ENCODE measurements around the gene MAML2. TPM values are rescaled to one million over a fixed set of nuclear protein-coding genes. Genes with fewer than 3 reads are reported as not detected.

The MAML2 gene
- total and polyA plus RNA-seq, 2 of the 8 experiments (the other 6 are each of a cell fraction or from before 2014, with no cell fraction given): 3.8 to 6.6 TPM

- no peak overlapping the region for H3K4ac ChIP-seq (replicated peaks; ENCODE audit: insufficient read length, low read depth, low read length)
- POLR2A ChIA-PET (ENCODE audit: partially characterized antibody): no interaction called here
- no peak overlapping the region for H3K23ac ChIP-seq (ENCODE audit: insufficient read length)
- 0 out of 2 replicates have a peak overlapping the region, but pooled peaks have one; percentile 28 for H2BK12ac ChIP-seq (ENCODE audit: low read depth, low read length)
- no peak overlapping the region for H3K4me2 ChIP-seq (ENCODE audit: insufficient read depth in 1 of 2, low read depth in 2 of 2, low read length in 2 of 2)
- no peak overlapping the region for H3K18ac ChIP-seq (ENCODE audit: extremely low read depth, low read length)
- no peak overlapping the region for H2BK120ac ChIP-seq (replicated peaks; ENCODE audit: low read depth, low read length)
- no peak overlapping the region for H3K4me3 ChIP-seq (ENCODE audit: extremely low read depth in 1 of 4, insufficient read depth in 2 of 4, low read depth in 3 of 4, low read length in 4 of 4)
- H4K8ac ChIP-seq (ENCODE audit: extremely low read depth, insufficient read depth, low read length): no peak overlapping the region; the same call in 1 of the 2 replicates
- 92% methylated on average over 5 of the region's 5 CpGs; no CpG with 5 or more reads in 1 of the 2 experiments for WGBS, 2 experiments (ENCODE audit: extremely low coverage in 1 of 2, insufficient coverage in 1 of 2, insufficient read length in 1 of 2, insufficient replicate concordance in 2 of 2, low coverage in 1 of 2, low lambda C conversion rate in 2 of 2, missing lambda C conversion rate in 1 of 2)
- TF ChIP-seq BCL11A (IDR thresholded peaks at IDR 0.05; ENCODE audit: low read depth in 2 of 2, low read length in 2 of 2) (no peak), E2F6 (IDR thresholded peaks at IDR 0.05) (peak; percentile 33; the same call in 1 of the 2 replicates), HDAC2 (IDR thresholded peaks at IDR 0.05; ENCODE audit: borderline replicate concordance in 1 of 2, low read depth in 2 of 2, low read length in 2 of 2) (no peak), POU5F1 (IDR thresholded peaks at IDR 0.05; ENCODE audit: low read depth, low read length) (no peak), TAF1 (IDR thresholded peaks at IDR 0.05; ENCODE audit: low read depth, low read length) (no peak)
- no peak overlapping the region for H3K56ac ChIP-seq (replicated peaks; ENCODE audit: insufficient read length, low read depth, low read length)
- H3K9ac ChIP-seq (replicated peaks in 1 of 4; ENCODE audit: extremely low read depth in 1 of 4, low read depth in 3 of 4, low read length in 3 of 4): no peak overlapping the region
- CTCF ChIA-PET (ENCODE audit: partially characterized antibody): interaction anchor here (1.0 kb wide), 1 partner anchor 221 kb away, joined by 3 read pairs; no protein-coding TSS in a partner anchor
- no peak overlapping the region for H4K5ac ChIP-seq (ENCODE audit: insufficient read length, low read depth, low read length)
- no peak overlapping the region; the same call in 1 of the 2 replicates for H2AK5ac ChIP-seq (ENCODE audit: low read depth, low read length)
- no peaks in the 10 kb centered on the region for H3K4me1 ChIP-seq (replicated peaks in 1 of 4; ENCODE audit: control insufficient read depth in 3 of 4, insufficient read depth in 4 of 4, low read length in 3 of 4)
- H3K27ac ChIP-seq (ENCODE audit: low read depth, low read length): no peak overlapping the region
- DNase-seq (ENCODE audit: low read depth in 1 of 2, low spot score in 2 of 2): no peak
- no peak overlapping the region for H2BK15ac ChIP-seq (ENCODE audit: low read length)
- H3K14ac ChIP-seq (ENCODE audit: insufficient read length): no peak overlapping the region
- peak overlapping the region; percentile 17 for H4K91ac ChIP-seq (replicated peaks; ENCODE audit: insufficient read length, low read length)
- H4K20me1 ChIP-seq (replicated peaks in 1 of 2; ENCODE audit: control insufficient read depth in 1 of 2, insufficient read depth in 2 of 2, low read length in 2 of 2): no peaks in the 10 kb centered on the region
- no peaks in the 10 kb centered on the region for H3K9me3 ChIP-seq (ENCODE audit: insufficient read depth in 2 of 2, low read depth in 1 of 2, low read length in 1 of 2)
- no peaks in the 10 kb centered on the region for H3K79me2 ChIP-seq (ENCODE audit: control insufficient read depth in 1 of 2, insufficient read depth in 2 of 2, low read length in 2 of 2)
- no peaks in the 10 kb centered on the region for H3K23me2 ChIP-seq (ENCODE audit: low read depth, low read length)
- H2BK20ac ChIP-seq (ENCODE audit: low read length): peak overlapping the region; percentile 15; the same call in 1 of the 2 replicates
- no peak for FAIRE-seq
- no peaks in the 10 kb centered on the region for H3K36me3 ChIP-seq (ENCODE audit: control insufficient read depth in 2 of 4, insufficient read depth in 4 of 4, low read length in 3 of 4)
- no peak overlapping the region; the same call in 1 of the 2 replicates for H2BK5ac ChIP-seq (ENCODE audit: low read depth, low read length)
- no peaks in the 10 kb centered on the region; the same call in 1 of the 2 replicates for H3K79me1 ChIP-seq (ENCODE audit: low read depth, low read length)
- H3K27me3 ChIP-seq (replicated peaks in 1 of 4; ENCODE audit: control insufficient read depth in 3 of 4, extremely low read depth in 1 of 4, insufficient read depth in 3 of 4, low read length in 3 of 4): 0 out of 7 replicates have a peak, but pooled peaks cover 0 to 3% (median 0%) of the 10 kb centered on the region in 4 experiments
- H2AFZ ChIP-seq (ENCODE audit: low read length): no peak overlapping the region
Measured at GRCh38 chr11:96173906-96174305, 169.1 kb downstream of the MAML2 start.
